IPS-18c (cell line): ENCODE results near the gene CCDC120.

ENCODE experiments used
- H3K4me3 ChIP-seq: 2 replicates; pipeline ENCODE4 v1.7.0; 2013; ENCODE audit warnings: low read depth, mild to moderate bottlenecking, low read length, moderate library complexity; ENCODE audit not compliant: insufficient read depth
- H3K9me3 ChIP-seq: one replicate; pipeline ENCODE4 v1.6.1; 2013; ENCODE audit warnings: mild to moderate bottlenecking, low read length, moderate library complexity; ENCODE audit not compliant: control insufficient read depth, insufficient read depth

CCDC120 gene

GRCh38 chrX:49059681-49060085 is 884 bp downstream of the CCDC120 start:
- peaks cover 14% of the 10 kb centered on the region for H3K9me3 ChIP-seq
- H3K4me3 ChIP-seq: peak overlapping the region; percentile 44; the same call in 1 of the 2 replicates

- peak overlapping the region; percentile 15; the same call in 1 of the 2 replicates for H3K4me3 ChIP-seq
- H3K9me3 ChIP-seq: peaks cover 13% of the 10 kb centered on the region
These were observed 2.1 kb downstream of the CCDC120 start for GRCh38 chrX:49060914-49061313.

- Histone ChIP-seq H3K9me3 (peaks cover 12% of the 10 kb centered on the region), H3K4me3 (no peak overlapping the region)
These were observed 2.7 kb downstream of the CCDC120 start for GRCh38 chrX:49061490-49061889.

DNA sequence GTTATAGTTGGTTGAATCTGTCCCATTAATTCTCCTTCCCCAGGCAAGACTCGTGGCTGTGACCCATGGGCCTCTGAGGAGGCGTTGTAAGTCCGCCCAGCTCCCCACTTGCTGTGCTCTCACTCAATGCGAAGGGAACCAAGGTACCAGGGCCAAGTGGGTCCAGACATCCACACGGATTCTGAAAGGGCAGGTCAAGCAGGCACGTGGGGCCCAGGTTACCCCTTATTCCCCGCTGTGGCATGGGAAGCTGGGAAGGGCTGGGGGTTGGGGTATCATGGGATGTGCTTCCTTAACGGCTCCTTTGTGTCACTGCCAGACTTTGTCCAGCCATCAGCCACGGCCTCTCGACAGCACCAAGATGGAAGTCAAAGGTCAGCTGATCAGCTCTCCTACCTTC is 3.1 kb downstream of the CCDC120 start:
- Histone ChIP-seq H3K9me3 (peaks cover 12% of the 10 kb centered on the region), H3K4me3 (no peak overlapping the region)

DNA sequence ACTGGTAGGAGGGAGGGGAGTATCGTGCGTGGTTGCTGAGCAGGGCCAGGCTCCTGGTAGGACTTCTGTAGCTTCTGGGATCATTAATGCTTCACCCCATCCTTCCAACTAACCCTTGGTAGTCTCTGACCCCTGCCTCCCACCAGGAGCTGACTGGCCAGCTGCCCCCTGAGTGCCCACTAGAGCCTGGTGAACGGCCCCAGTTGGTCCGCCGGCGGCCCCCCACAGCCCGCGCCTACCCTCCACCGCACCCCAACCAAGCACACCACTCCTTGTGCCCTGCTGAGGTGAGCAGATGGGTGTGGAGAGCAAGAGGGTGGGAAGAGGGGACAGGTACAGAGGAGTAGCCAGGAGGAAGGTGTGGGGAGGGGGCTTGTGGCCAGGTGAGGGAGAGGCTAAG is 4.9 kb downstream of the CCDC120 start:
- Histone ChIP-seq H3K4me3 (no peak overlapping the region), H3K9me3 (peaks cover 14% of the 10 kb centered on the region)

DNA sequence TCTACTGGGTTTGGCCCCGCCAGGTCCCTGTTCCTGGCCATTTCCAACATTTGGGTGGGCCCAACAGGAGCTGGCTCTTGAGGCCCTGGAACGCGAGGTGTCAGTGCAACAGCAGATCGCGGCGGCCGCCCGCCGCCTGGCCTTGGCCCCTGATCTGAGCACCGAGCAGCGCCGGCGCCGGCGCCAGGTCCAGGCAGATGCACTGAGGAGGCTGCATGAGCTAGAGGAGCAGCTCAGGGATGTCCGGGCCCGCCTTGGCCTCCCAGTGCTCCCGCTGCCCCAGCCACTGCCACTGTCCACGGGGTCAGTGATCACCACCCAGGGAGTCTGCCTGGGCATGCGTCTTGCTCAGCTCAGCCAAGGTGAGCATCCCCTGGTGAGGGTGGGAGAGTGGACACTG is 5.5 kb downstream of the CCDC120 start:
- Histone ChIP-seq H3K4me3 (no peak overlapping the region), H3K9me3 (peaks cover 14% of the 10 kb centered on the region)

DNA sequence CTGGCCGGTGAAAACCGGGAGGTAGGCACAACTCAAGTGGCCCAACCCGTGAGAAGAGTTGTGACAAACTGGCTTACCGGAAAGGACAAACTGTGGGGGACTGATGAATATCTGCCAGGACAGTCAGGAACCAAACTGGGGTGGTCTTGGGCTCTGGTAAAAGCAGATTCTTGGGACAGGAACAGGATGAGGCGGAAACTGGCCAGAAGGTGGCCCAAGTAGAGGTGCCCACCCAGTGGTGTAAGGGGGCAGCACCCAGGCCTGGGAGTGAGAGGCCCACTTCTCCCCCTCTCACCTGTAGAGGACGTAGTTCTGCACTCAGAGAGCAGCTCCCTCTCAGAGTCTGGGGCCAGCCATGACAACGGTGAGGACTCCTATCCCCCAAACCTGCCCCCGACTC is 5.9 kb downstream of the CCDC120 start:
- Histone ChIP-seq H3K9me3 (peaks cover 13% of the 10 kb centered on the region), H3K4me3 (no peak overlapping the region)

DNA sequence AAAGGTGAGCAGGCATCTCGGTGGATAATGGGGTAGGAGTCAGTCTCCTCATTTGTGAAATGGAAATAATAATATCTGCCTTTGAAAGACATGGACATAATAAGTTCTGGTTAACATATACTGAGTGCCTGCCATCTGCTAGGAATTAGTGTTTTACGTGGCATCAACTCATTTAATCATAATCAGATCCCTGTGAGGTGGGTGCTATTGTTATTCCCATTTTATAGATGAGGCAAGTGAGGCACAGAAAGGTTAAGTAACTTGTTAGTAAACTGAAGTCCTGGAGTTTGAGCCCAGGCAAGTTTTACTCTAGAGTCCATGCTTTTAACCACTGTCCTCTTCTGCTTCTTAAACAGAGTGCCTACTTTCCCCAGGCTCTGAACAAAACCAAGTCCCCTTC is 7.5 kb downstream of the CCDC120 start:
- Histone ChIP-seq H3K4me3 (no peak overlapping the region), H3K9me3 (peaks cover 13% of the 10 kb centered on the region)

DNA sequence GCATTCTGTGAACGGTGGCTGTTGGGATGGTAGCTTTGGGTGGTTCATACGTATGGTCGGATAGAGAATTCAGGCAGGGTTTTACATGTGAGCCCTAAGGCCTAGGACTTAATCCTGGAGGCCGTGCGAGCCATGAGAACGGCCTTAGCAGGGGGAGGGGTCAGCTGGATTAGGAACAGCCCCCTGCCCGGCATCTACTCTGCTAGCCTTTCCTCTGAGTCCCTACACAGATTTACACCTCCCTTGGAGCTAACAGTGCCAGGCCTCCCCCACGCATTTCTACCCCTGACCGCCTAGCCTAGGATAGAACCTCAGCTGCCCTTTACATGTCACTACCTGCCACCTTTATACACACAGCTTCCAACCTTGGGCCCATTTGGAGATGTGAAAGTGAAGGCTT is 7.9 kb downstream of the CCDC120 start:
- peaks cover 15% of the 10 kb centered on the region for H3K9me3 ChIP-seq
- H3K4me3 ChIP-seq: no peak overlapping the region

DNA sequence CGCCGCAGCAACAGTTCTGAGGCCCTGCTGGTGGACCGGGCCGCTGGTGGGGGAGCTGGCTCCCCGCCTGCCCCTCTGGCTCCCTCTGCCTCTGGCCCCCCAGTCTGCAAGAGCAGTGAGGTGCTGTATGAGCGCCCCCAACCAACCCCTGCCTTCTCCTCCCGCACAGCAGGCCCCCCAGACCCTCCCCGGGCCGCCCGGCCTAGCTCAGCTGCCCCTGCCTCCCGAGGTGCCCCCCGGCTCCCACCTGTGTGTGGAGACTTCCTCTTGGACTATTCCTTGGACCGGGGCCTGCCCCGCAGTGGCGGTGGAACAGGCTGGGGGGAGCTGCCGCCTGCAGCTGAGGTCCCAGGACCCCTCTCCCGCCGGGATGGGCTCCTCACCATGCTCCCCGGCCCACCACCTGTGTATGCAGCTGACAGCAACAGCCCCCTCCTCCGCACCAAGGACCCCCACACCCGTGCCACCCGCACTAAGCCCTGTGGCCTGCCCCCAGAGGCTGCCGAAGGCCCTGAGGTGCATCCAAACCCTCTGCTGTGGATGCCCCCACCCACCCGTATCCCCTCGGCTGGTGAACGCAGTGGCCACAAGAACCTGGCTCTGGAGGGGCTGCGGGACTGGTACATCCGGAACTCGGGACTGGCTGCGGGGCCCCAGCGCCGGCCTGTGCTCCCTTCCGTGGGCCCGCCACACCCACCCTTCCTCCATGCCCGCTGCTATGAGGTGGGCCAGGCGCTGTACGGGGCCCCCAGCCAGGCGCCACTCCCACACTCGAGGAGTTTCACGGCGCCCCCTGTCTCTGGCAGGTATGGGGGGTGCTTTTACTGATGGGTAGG is 8.7 kb downstream of the CCDC120 start:
- H3K9me3 ChIP-seq: peaks cover 18% of the 10 kb centered on the region

GRCh38 chrX:49069038-49069437 is 10.2 kb downstream of the CCDC120 start:
- no peak overlapping the region for H3K4me3 ChIP-seq
- H3K9me3 ChIP-seq: peaks cover 16% of the 10 kb centered on the region

More for the DNA sequence above, 8.7 kb downstream of the CCDC120 start:
- H3K4me3 ChIP-seq: no peak overlapping the region; the same call in 1 of the 2 replicates

- H3K9me3 ChIP-seq: peaks cover 21% of the 10 kb centered on the region
- H3K4me3 ChIP-seq: no peak overlapping the region; the same call in 1 of the 2 replicates
These were observed 12.2 kb downstream of the CCDC120 start for GRCh38 chrX:49070988-49071387.

DNA sequence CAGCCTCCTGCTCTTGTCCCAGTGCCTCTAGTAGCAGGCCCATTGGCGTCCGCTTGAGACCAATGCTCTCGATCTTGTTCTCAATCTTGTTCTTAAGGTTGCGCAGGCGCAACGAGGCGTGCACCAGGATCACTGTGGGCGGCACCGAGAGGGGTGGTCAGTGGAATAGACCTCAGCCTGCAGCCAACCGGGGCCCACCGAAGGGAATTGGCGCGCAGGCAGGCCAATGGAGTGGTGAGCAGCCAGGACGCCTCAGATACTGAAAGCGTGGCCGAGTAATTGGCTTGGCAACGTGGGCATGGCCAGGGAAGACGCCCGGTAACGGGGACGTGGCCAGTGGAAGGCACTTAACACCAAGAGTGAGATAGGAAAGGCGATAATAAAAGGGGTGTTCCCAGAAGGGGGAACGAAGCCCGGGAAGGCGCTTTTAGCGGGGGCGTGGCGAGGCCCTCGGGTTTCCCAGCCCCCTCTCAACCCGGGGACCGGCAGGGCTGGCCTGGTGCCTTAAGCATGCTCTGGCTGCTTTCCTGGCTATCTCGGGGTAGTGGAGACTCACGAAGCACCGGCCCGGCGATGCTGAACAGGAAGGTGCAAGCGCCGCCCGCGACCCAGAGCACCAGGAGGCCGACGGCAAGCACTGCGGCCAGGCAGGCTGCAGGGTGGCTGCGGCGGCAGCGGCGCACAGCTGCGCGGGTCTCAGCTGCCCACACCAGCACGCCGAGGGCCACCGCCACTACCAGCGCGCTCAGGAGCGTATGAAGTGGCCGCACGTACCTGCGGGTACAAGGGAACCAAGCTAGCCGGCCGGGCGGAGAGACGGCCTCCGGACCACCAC is 13.3 kb downstream of the CCDC120 start:
- Histone ChIP-seq H3K4me3 (peak overlapping the region; percentile 70), H3K9me3 (peaks cover 26% of the 10 kb centered on the region)

GRCh38 chrX:49072712-49073095 is 13.9 kb downstream of the CCDC120 start:
- H3K9me3 ChIP-seq: peaks cover 24% of the 10 kb centered on the region
- H3K4me3 ChIP-seq: peak overlapping the region; percentile 70; the same call in 1 of the 2 replicates

- Histone ChIP-seq H3K9me3 (peaks cover 25% of the 10 kb centered on the region), H3K4me3 (peak within 1 kb of the TSS; percentile 70)
These were observed 15.1 kb downstream of the CCDC120 start, which contains the start of gene PRAF2 for GRCh38 chrX:49073601-49074575. PRAF2 (minus strand) TSS chrX:49074002; CDS start chrX:49073987, 15 bp downstream.

- peaks cover 26% of the 10 kb centered on the region for H3K9me3 ChIP-seq
- no peak overlapping the region; the same call in 1 of the 2 replicates for H3K4me3 ChIP-seq
These were observed 16.5 kb downstream of the CCDC120 start for GRCh38 chrX:49075347-49075746.

DNA sequence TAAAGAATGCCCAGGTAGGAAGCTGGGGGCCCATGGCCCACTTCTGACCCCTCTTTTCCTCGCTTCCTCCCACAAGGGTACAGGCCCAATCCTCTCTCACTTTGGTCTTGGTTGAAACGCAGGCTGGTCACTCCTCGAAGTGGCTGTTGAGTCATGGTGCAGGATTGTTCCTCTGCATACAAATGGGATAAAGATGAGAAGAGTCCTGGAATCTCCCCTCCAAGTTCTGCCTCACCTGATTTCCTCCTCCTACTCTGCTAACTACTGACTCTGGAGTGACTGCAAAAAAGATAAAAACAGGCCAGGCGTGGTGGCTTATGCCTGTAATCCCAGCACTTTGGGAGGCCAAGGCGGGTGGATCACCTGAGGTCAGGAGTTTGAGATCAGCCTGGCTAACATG is 19.1 kb downstream of the CCDC120 start:
- Histone ChIP-seq H3K9me3 (peaks cover 21% of the 10 kb centered on the region), H3K4me3 (no peak overlapping the region)
